NCI-H2227 treated with DMSO at 0.1 percent for 48 hours (cell line): ENCODE results near the gene CRYBA4.

Source experiments
- DNase-seq: peaks from one replicate; lab custom pipeline; 2025; lab: John Stamatoyannopoulos, UW

Gene CRYBA4

GRCh38 chr22:26629988-26630761 is 8.4 kb downstream of the CRYBA4 start:
- DNase-seq, result no peak

- no peak for DNase-seq
Measured at GRCh38 chr22:26631282-26631681, 9.5 kb downstream of the CRYBA4 start.

GRCh38 chr22:26632422-26633155 is 10.8 kb downstream of the CRYBA4 start:
- DNase-seq, result no peak

GRCh38 chr22:26634189-26634588 is 12.4 kb downstream of the CRYBA4 start:
- DNase-seq, result no peak

- no peak for DNase-seq
Measured at GRCh38 chr22:26635117-26635516, 13.4 kb downstream of the CRYBA4 start.

- no peak for DNase-seq
Measured at GRCh38 chr22:26636296-26636695, 14.5 kb downstream of the CRYBA4 start.

- DNase-seq, result no peak
Measured at GRCh38 chr22:26642465-26643417, 21.0 kb downstream of the CRYBA4 start.

GRCh38 chr22:26643418-26644100 is 21.8 kb downstream of the CRYBA4 start:
- no peak for DNase-seq

GRCh38 chr22:26646158-26646557 is 24.4 kb downstream of the CRYBA4 start:
- DNase-seq, result no peak

GRCh38 chr22:26648011-26648497 is 26.3 kb downstream of the CRYBA4 start:
- peak; percentile 58 for DNase-seq

GRCh38 chr22:26648528-26649388 is 27.0 kb downstream of the CRYBA4 start:
- DNase-seq, result no peak

GRCh38 chr22:26650722-26651421 is 29.1 kb downstream of the CRYBA4 start:
- no peak for DNase-seq

- no peak for DNase-seq
Measured at GRCh38 chr22:26651815-26652214, 30.1 kb downstream of the CRYBA4 start.

- peak; percentile 40 for DNase-seq
Measured at GRCh38 chr22:26656891-26657851, 35.4 kb downstream of the CRYBA4 start, which contains the start of gene MIAT. Gene MIAT, plus strand, starts transcription at chr22:26657588.

GRCh38 chr22:26658161-26658560 is 36.4 kb downstream of the CRYBA4 start:
- no peak for DNase-seq

GRCh38 chr22:26658671-26659478 is 37.1 kb downstream of the CRYBA4 start:
- peak; percentile 82 for DNase-seq

- DNase-seq, result no peak
Measured at GRCh38 chr22:26660356-26660755, 38.6 kb downstream of the CRYBA4 start.
